H9 (cell line): ENCODE results near the gene MAPK4. TPM values are rescaled to one million over a fixed set of nuclear protein-coding genes. Genes with fewer than 3 reads are reported as not detected.

ENCODE experiments used
- DNase-seq: peaks from one replicate; pipeline ENCODE4 v3.0.0-alpha.2; 2017
- H2AFZ ChIP-seq: one replicate; pipeline ENCODE4 v1.6.1; 2013; ENCODE audit warnings: mild to moderate bottlenecking, low read length, control low read depth, moderate library complexity
- H2AK5ac ChIP-seq: 2 replicates; pipeline ENCODE4 v1.6.1; 2013; ENCODE audit warnings: low read length, control low read depth, mixed read lengths; ENCODE audit not compliant: insufficient read length
- H2BK120ac ChIP-seq: one replicate; pipeline ENCODE4 v1.6.1; 2013; ENCODE audit warnings: low read depth, mild to moderate bottlenecking, low read length, control low read depth, inconsistent platforms; ENCODE audit not compliant: poor library complexity, severe bottlenecking
- H2BK12ac ChIP-seq: 2 replicates; pipeline ENCODE4 v1.6.1; 2013; ENCODE audit warnings: low read length, control low read depth, mixed read lengths, low read depth; ENCODE audit not compliant: insufficient read length
- H2BK15ac ChIP-seq: 2 replicates; pipeline ENCODE4 v1.6.1; 2013; ENCODE audit warnings: low read depth, low read length, control low read depth
- H2BK20ac ChIP-seq: one replicate; pipeline ENCODE4 v1.6.1; 2013; ENCODE audit warnings: low read depth, mild to moderate bottlenecking, low read length, control low read depth, inconsistent platforms; ENCODE audit not compliant: poor library complexity, severe bottlenecking
- H2BK5ac ChIP-seq: 2 replicates; pipeline ENCODE4 v1.6.1; 2013; ENCODE audit warnings: low read length, control low read depth, mixed read lengths; ENCODE audit not compliant: insufficient read length
- H3K14ac ChIP-seq: 2 replicates; pipeline ENCODE4 v1.6.1; 2013; ENCODE audit warnings: low read length, control low read depth; ENCODE audit not compliant: insufficient read depth
- H3K18ac ChIP-seq: 2 replicates; pipeline ENCODE4 v1.6.1; 2013; ENCODE audit warnings: low read depth, mild to moderate bottlenecking, mixed read lengths, low read length, control low read depth; ENCODE audit not compliant: insufficient read length
- H3K23ac ChIP-seq: 2 replicates; pipeline ENCODE4 v1.6.1; 2013; ENCODE audit warnings: low read length, control low read depth, mixed read lengths, low read depth; ENCODE audit not compliant: insufficient read length
- H3K23me2 ChIP-seq: 2 replicates; pipeline ENCODE4 v1.6.1; 2013; ENCODE audit warnings: low read depth, mild to moderate bottlenecking, mixed read lengths, low read length, control low read depth; ENCODE audit not compliant: insufficient read length, poor library complexity, severe bottlenecking
- H3K27ac ChIP-seq: 2 replicates; pipeline ENCODE4 v1.5.1; 2013; ENCODE audit warnings: low read length, control low read depth, mixed read lengths, low read depth; ENCODE audit not compliant: insufficient read length
- H3K27me3 ChIP-seq: 2 replicates; pipeline ENCODE4 v1.6.1; 2013; ENCODE audit warnings: low read length, control low read depth, inconsistent platforms; ENCODE audit not compliant: insufficient read depth
- H3K4ac ChIP-seq: 2 replicates; pipeline ENCODE4 v1.6.1; 2013; ENCODE audit warnings: low read depth, mild to moderate bottlenecking, control low read depth, inconsistent platforms, low read length, moderate library complexity
- H3K4me1 ChIP-seq: 2 replicates; pipeline ENCODE4 v1.6.1; 2013; ENCODE audit warnings: low read length, control low read depth, inconsistent platforms; ENCODE audit not compliant: insufficient read depth
- H3K4me2 ChIP-seq: 2 replicates; pipeline ENCODE4 v1.6.1; 2013; ENCODE audit warnings: low read length, control low read depth, mixed read lengths; ENCODE audit not compliant: insufficient read length, insufficient read depth
- H3K56ac ChIP-seq: 2 replicates; pipeline ENCODE4 v1.6.1; 2013; ENCODE audit warnings: low read depth, mild to moderate bottlenecking, mixed read lengths, low read length, control low read depth; ENCODE audit not compliant: insufficient read length
- H3K79me1 ChIP-seq: 2 replicates; pipeline ENCODE4 v1.6.1; 2013; ENCODE audit warnings: low read depth, mild to moderate bottlenecking, moderate library complexity, low read length, control low read depth, inconsistent platforms; ENCODE audit not compliant: insufficient read depth, poor library complexity, severe bottlenecking
- H3K79me2 ChIP-seq: 2 replicates; pipeline ENCODE4 v1.6.1; 2013; ENCODE audit warnings: low read length, control low read depth, inconsistent platforms; ENCODE audit not compliant: insufficient read depth
- H3K9ac ChIP-seq: 2 replicates; pipeline ENCODE4 v1.6.1; 2013; ENCODE audit warnings: low read length, control low read depth, mixed read lengths; ENCODE audit not compliant: insufficient read length; ENCODE audit errors: extremely low read depth
- H3K9me3 ChIP-seq: one replicate; pipeline ENCODE4 v1.6.1; 2013; ENCODE audit warnings: low read depth, low read length, inconsistent platforms; ENCODE audit not compliant: control insufficient read depth
- H3T11ph ChIP-seq: one replicate; pipeline ENCODE4 v1.6.1; 2013; ENCODE audit warnings: mild to moderate bottlenecking, low read length, control low read depth, inconsistent platforms
- H4K20me1 ChIP-seq: one replicate; pipeline ENCODE4 v1.6.1; 2013; ENCODE audit not compliant: control insufficient read depth, insufficient read length, insufficient read depth
- H4K5ac ChIP-seq: 2 replicates; pipeline ENCODE4 v1.6.1; 2013; ENCODE audit warnings: low read depth, mild to moderate bottlenecking, mixed read lengths, low read length, control low read depth; ENCODE audit not compliant: insufficient read length
- H4K8ac ChIP-seq: replicated peaks from 2 replicates; pipeline ENCODE4 v1.6.1; 2013; ENCODE audit warnings: low read length, control low read depth, mixed read lengths, low read depth; ENCODE audit not compliant: insufficient read length
- H4K91ac ChIP-seq: 2 replicates; pipeline ENCODE4 v1.6.1; 2013; ENCODE audit warnings: low read depth, mild to moderate bottlenecking, moderate library complexity, mixed read lengths, low read length, control low read depth; ENCODE audit not compliant: insufficient read length
- H3K27ac Mint-ChIP-seq, 3 experiments: 2 replicates in 2 of 3; 3 replicates in 1 of 3; pipeline ENCODE4 v1.8.0; 2020 to 2021; ENCODE audit warnings: mixed read lengths in 3 of 3, mild to moderate bottlenecking in 1 of 3, moderate library complexity in 1 of 3
- H3K27me3 Mint-ChIP-seq: 2 replicates; pipeline ENCODE4 v1.8.0; 2021; ENCODE audit warnings: low read depth, mild to moderate bottlenecking, moderate library complexity, mixed read lengths
- H3K36me3 Mint-ChIP-seq, 3 experiments: 2 replicates in 2 of 3; 3 replicates in 1 of 3; pipeline ENCODE4 v1.8.0; 2020 to 2021; ENCODE audit warnings: low read depth in 3 of 3, mixed read lengths in 3 of 3; ENCODE audit not compliant: insufficient read depth in 1 of 3
- H3K4me1 Mint-ChIP-seq, 2 experiments: 2 replicates each; pipeline ENCODE4 v1.8.0; 2020; ENCODE audit warnings: mixed read lengths in 2 of 2
- H3K4me3 Mint-ChIP-seq, 2 experiments: 2 replicates in 1 of 2; 3 replicates in 1 of 2; pipeline ENCODE4 v1.8.0; 2020 to 2021; ENCODE audit warnings: mild to moderate bottlenecking in 2 of 2, mixed read lengths in 2 of 2, moderate library complexity in 1 of 2
- H3K9me3 Mint-ChIP-seq, 2 experiments: 2 replicates in 1 of 2; 3 replicates in 1 of 2; pipeline ENCODE4 v1.8.0; 2020; ENCODE audit warnings: mild to moderate bottlenecking in 2 of 2, mixed read lengths in 2 of 2, moderate library complexity in 1 of 2
- WGBS: extraction: QIAGEN DNeasy Blood & Tissue Kit; methylation state at CpG from one replicate; pipeline ENCODE4 v1.1.7; 2013; ENCODE audit warnings: missing lambda C conversion rate, low lambda C conversion rate, mixed read lengths; ENCODE audit not compliant: insufficient read length; ENCODE audit errors: extremely low coverage; 5-methylcytosine and 5-hydroxymethylcytosine counted together
- total RNA-seq: library from RNA; stranded (reverse); gene quantifications from 2 replicates; pipeline ENCODE4 v1.2.1, GENCODE V29; 2021
- TF ChIP-seq, protein P1 (sequence below): fragments of 200-600 bp; sonication (generic); conservative IDR thresholded peaks from 3 replicates; pipeline ENCODE4 v1.8.0; 2021; ENCODE audit warnings: antibody characterized with exemption, mild to moderate bottlenecking

Gene MAPK4
- total RNA-seq, 1 experiment from 2014 or later, result 1.6 TPM

DNA sequence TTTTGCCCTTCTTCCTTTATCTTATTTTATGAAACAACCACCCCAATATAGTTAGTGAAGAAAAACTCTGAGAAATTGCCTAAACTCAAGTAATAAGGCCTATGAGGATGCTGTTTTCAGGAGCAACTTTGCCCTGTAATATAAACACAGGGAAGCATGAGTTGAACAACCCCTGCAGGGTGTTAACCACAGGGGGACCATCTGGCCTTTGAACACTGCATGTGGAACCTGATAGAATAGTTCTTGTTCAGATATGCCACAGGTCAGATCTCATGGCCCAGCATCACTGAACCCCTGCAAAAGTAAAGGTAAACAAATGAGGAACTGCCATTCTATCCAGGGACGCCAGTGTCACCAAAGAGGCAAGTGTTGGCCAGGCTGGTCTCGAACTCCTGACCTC lies 82.6 kb downstream of the MAPK4 start:
- no peak overlapping the region for H3K4me2 ChIP-seq
- H3K36me3 Mint-ChIP-seq, result no peaks in the 10 kb centered on the region

More for the DNA sequence above, 82.6 kb downstream of the MAPK4 start:
- no peaks in the 10 kb centered on the region for H3K9me3 Mint-ChIP-seq
- Histone ChIP-seq H2BK15ac (no peak overlapping the region), H3K79me2 (no peaks in the 10 kb centered on the region), H4K5ac (no peak overlapping the region), H3K18ac (no peak overlapping the region), H3K14ac (no peak overlapping the region), H2BK20ac (no peak overlapping the region), H3K79me1 (no peaks in the 10 kb centered on the region), H2BK5ac (no peak overlapping the region), H3K4me1 (no peaks in the 10 kb centered on the region; the same call in 1 of the 2 replicates), H4K20me1 (no peaks in the 10 kb centered on the region), H2BK12ac (no peak overlapping the region), H4K8ac (no peak overlapping the region), H3K9ac (no peak overlapping the region), H3K56ac (no peak overlapping the region), H2AFZ (no peak overlapping the region), H4K91ac (no peak overlapping the region), H2AK5ac (no peak overlapping the region), H3K9me3 (no peaks in the 10 kb centered on the region), H3T11ph (no peak overlapping the region), H2BK120ac (no peak overlapping the region), H3K4ac (no peak overlapping the region), H3K23me2 (no peaks in the 10 kb centered on the region), H3K27ac (no peak overlapping the region), H3K23ac (no peak overlapping the region), H3K27me3 (no peaks in the 10 kb centered on the region)
- DNase-seq, result no peak
- TF ChIP-seq, protein P1, sequence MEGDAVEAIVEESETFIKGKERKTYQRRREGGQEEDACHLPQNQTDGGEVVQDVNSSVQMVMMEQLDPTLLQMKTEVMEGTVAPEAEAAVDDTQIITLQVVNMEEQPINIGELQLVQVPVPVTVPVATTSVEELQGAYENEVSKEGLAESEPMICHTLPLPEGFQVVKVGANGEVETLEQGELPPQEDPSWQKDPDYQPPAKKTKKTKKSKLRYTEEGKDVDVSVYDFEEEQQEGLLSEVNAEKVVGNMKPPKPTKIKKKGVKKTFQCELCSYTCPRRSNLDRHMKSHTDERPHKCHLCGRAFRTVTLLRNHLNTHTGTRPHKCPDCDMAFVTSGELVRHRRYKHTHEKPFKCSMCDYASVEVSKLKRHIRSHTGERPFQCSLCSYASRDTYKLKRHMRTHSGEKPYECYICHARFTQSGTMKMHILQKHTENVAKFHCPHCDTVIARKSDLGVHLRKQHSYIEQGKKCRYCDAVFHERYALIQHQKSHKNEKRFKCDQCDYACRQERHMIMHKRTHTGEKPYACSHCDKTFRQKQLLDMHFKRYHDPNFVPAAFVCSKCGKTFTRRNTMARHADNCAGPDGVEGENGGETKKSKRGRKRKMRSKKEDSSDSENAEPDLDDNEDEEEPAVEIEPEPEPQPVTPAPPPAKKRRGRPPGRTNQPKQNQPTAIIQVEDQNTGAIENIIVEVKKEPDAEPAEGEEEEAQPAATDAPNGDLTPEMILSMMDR, result no peak
- H3K27me3 Mint-ChIP-seq, result no peaks in the 10 kb centered on the region
- H3K4me1 Mint-ChIP-seq, result peaks cover 23 to 28% of the 10 kb centered on the region in 2 experiments
- WGBS, result no CpG with 5 or more reads among the region's 2 CpGs
- H3K4me3 Mint-ChIP-seq, result no peak overlapping the region
- no peak overlapping the region for H3K27ac Mint-ChIP-seq
